NCI-H345 (cell line): Measurements from ENCODE around the gene PRPSAP2.

Experiments
- DNase-seq: peaks from one replicate; lab custom pipeline; 2025; lab: John Stamatoyannopoulos, UW

The PRPSAP2 gene

GRCh38 chr17:18962494-18962815 lies 104.5 kb downstream of the PRPSAP2 start:
- no peak for DNase-seq

DNA sequence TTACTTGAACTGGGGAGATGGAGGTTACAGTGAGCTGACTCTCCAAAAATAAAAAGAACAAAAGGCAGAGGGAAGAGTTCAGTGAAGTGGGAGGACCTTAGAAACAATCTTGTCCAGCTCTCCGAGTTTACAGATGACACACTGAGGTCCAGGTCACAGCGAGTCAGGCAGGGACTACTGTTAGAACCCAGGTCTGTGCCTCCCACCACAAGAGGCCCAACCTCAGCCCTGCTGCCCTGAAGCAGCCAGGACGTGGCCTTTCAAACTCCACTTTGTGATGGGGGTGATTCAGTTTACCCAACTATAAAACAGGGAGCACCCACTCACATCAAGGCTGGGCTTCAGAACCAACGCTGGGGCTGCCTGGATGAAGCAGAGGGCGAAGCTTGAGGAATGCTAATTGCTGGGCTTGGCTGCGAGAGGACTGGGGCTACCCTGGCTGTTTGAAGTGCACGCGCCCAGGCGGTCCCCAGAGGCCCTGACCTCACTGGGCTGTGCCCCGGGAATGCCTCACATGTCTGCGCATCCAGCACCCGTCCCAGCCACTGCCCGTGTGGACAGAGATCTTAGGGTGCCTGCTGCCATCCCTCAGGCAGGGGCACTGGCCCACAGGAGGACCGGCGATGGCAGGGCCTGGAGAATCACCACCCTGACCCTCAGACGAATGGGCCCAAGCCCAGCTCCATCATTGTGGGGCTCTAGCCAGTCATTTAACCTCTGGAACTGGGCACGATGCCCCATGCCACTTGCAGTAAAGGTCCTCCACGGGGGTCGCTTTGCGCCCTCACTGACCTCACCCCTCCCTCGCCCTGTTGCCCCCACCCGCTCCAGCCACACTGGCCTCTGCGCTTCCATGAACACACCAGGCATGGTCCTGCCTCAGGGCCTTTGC lies 105.4 kb downstream of the PRPSAP2 start:
- no peak for DNase-seq

- no peak for DNase-seq
Observed at GRCh38 chr17:18964018-18964351, 106.1 kb downstream of the PRPSAP2 start.

DNA sequence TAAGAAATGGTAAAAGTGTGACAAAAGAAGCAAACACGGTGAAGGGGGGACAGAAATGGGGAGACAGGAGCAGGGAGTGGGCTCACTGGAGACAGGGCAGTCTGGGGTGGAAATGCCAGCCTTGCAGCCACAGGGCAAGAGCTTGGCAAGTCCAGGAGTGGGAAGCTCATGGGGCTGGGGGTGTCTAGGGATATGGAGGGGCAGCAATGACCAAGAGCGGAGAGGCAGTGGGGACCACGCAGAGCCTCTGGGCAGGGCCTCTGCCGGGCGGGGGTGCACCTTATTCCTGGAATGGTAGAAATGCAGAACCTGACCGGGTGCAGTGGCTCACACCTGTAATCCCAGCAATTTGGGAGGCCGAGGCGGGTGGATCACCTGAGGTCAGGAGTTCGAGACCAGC lies 106.6 kb downstream of the PRPSAP2 start:
- DNase-seq = no peak

GRCh38 chr17:18965530-18966236 lies 107.8 kb downstream of the PRPSAP2 start:
- peak; percentile 53 for DNase-seq

- DNase-seq = peak; percentile 61
Observed at GRCh38 chr17:18966831-18967624, 109.1 kb downstream of the PRPSAP2 start.

DNA sequence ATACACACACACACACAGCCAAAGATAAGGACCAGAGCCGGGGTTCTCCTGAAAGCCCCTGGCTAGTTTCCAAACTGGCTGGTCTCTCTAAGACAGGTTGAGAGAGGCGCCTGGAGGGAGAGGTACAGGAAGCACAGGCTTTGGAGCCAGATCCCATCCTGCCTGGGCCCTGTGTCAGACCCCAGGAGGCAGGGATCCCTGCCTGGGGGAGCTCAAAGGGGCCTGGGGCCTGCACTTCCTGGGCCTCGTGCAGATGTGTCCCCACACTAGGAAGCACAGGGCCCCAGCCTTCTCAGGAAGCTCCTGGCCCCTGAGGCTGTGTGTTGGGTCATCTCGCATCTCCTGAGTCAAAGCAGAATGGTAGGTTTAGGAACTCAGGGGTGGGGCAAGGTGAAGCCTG lies 110.0 kb downstream of the PRPSAP2 start:
- DNase-seq = no peak

DNA sequence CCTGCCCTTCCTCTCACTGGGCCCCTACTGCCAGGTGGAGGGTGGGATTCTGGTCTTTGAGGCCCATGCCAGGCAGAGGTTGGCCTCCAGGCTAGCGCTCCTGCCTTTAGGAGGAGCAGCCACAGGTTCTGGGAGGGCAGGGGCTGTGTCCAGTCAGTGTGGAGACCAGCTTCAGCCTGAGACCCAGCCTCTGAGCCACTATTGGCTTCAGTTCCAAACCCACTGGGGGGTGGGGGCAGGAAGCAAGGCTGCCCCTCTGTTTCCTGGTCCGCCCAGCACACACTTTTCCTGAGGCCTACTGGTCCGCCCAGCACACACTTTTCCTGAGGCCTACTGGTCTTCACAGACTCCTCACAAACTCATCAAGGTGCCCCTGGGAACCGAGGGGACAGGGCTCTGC lies 110.4 kb downstream of the PRPSAP2 start:
- no peak for DNase-seq

- DNase-seq = no peak
Observed at GRCh38 chr17:18968945-18969887, 111.3 kb downstream of the PRPSAP2 start.

- DNase-seq = no peak
Observed at GRCh38 chr17:18970582-18971480, 112.9 kb downstream of the PRPSAP2 start.

GRCh38 chr17:18971801-18972200 lies 113.9 kb downstream of the PRPSAP2 start:
- DNase-seq = no peak

DNA sequence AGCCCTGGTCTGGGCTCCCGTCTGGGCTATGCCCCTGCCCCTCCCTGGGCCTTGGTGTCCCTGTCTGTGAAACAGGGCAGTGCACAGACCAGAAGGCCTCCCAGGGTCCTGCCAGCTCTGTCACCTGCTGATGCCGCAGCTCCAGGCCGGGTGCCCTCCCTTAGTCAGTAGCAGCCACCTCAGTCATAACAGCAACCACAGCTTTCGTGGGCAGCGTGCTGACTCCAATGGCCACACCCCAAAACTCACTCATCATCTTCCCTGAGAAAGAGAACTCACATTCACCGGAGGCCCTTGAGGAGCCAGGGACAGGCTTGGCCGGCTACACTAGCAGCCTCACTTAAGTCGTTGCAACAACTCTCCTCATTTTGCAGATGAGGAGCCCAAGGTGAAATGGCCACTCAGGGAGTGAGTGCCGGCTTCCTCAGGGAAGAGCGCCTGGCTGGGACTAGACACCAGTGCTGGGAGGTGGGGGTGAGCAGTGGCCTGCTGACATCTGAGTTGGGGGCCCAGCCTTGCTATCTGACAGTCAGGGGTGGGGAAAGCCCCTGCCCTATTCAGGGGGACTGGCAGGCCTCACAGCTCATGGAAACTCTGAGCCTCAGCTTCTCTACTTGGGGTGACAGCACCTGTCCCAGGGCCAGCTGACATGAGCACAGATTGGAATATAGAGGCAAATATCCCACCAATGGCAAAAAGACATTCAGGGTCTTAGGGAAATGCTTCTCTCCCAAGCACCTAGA lies 116.6 kb downstream of the PRPSAP2 start:
- no peak for DNase-seq

DNA sequence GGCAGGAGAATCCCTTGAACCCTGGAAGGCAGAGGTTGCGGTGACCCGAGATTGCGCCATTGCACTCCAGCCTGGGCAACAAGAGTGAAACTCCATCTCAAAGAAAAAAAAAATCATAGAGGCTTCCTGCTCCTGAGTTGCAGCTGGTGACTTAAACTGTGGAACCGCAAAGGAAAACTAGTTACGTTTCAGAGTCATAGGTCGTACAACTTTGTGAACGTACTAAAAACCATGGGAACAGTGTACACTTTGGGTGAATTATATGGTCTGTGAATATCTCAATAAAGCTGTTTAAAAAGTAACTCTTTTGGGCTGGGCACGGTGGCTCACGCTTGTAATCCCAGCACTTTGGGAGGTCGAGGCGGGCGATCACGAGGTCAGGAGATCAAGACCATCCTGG lies 117.7 kb downstream of the PRPSAP2 start:
- no peak for DNase-seq

- DNase-seq = no peak
Observed at GRCh38 chr17:18976201-18976600, 118.3 kb downstream of the PRPSAP2 start.

DNA sequence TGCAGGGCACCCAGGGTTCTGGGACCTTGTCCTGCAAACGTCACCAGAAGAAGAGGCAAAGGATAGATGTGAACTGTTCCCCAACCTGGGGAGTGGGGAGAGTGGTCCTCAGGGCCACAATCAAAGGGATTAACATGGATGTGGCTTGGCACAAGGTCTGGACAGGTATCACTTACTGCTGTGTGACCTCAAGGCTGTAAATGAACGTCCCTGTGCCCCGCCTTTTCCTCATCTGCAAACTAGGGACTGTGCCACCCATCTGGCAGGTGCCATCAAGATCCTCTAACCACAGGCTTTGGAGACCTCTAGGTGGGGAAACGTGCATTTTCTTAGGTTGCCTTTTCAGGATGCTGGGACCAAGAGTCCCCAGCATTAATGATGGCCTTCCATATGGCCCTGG lies 119.1 kb downstream of the PRPSAP2 start:
- DNase-seq = no peak

DNA sequence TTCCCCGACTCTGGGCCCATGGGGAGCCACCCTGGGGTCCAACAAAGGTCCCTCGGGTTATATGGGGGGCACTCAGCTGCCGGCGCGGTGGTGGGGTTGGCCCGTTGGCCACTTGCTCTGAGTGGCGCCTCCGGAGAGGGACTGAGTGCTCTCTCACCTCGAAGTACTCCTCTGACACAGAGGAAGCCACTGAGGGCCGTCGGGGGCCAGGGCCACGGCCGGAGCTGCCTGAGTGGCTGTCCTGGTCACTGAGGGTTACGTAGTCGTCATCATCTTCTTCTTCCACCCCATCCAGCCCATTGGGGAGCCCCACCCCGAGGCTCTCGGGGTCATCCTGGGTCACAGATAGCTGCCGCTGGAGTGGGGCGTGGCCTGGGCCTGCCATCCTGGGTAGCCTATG lies 119.7 kb downstream of the PRPSAP2 start:
- DNase-seq = no peak

GRCh38 chr17:18978050-18978449 lies 120.1 kb downstream of the PRPSAP2 start:
- no peak for DNase-seq

DNA sequence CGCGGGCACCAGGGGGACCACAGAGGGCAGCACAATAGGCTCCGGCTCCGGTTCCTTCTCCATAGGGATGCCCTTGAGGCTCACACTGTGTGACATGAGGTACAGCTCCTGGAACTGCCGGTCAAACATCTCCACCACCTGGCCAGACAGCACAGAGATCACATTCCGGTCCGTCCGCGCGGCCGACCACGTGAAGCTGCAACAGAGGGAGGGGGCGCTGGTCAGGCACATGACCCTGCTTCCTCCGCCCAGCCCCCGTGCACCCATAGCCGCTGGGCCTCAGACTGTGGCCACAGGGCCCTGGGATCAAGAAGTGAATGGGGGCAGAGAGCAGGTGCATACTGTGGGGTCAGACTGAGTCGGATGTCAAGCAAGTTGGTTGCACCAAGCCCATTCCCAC lies 120.7 kb downstream of the PRPSAP2 start:
- DNase-seq = no peak
